SK-N-SH treated with all-trans-retinoic acid at 6 μM for 48 hours (cell line): Measurements from ENCODE around the gene MAD2L2.

ENCODE experiments used
- BACH2 ChIP-seq: fragments of 250-450 bp; sonication (Bioruptor Pico); IDR thresholded peaks from 2 replicates; pipeline ENCODE4 v1.9.0; 2021; ENCODE audit warnings: mild to moderate bottlenecking, borderline replicate concordance
- CSDC2 ChIP-seq: fragments of 250-450 bp; sonication (Bioruptor Pico); IDR thresholded peaks from 2 replicates; pipeline ENCODE4 v1.5.0; 2020; ENCODE audit warnings: mild to moderate bottlenecking, moderate library complexity
- OSR1 ChIP-seq: fragments of 250-450 bp; sonication (Bioruptor Pico); IDR thresholded peaks from 2 replicates; pipeline ENCODE4 v1.8.0; 2022; ENCODE audit warnings: moderate library complexity, mild to moderate bottlenecking, inconsistent platforms
- RARB ChIP-seq: fragments of 250-450 bp; sonication (Bioruptor Pico); IDR thresholded peaks from 2 replicates; pipeline ENCODE4 v1.8.0; 2021; ENCODE audit warnings: mild to moderate bottlenecking, moderate library complexity
- SNAI2 ChIP-seq: fragments of 250-450 bp; sonication (Bioruptor Pico); IDR thresholded peaks from 2 replicates; pipeline ENCODE4 v1.5.0; 2020; ENCODE audit warnings: mild to moderate bottlenecking, moderate library complexity
- TOX ChIP-seq: fragments of 250-450 bp; sonication (Bioruptor Pico); IDR thresholded peaks from 2 replicates; pipeline ENCODE4 v1.8.0; 2021; ENCODE audit warnings: mild to moderate bottlenecking, moderate library complexity, borderline replicate concordance
- ZC3H10 ChIP-seq: fragments of 250-450 bp; sonication (Bioruptor Pico); IDR thresholded peaks from 2 replicates; pipeline ENCODE4 v1.5.1; 2021; ENCODE audit warnings: mild to moderate bottlenecking, moderate library complexity
- ZFP3 ChIP-seq: fragments of 250-450 bp; sonication (Bioruptor Pico); IDR thresholded peaks from 2 replicates; pipeline ENCODE4 v1.5.0; 2020; ENCODE audit warnings: mild to moderate bottlenecking, moderate library complexity
- ZFP30 ChIP-seq: fragments of 450-650 bp; formaldehyde crosslinking; IDR thresholded peaks from 2 replicates; pipeline ENCODE4 v1.5.0; 2022; ENCODE audit warnings: mild to moderate bottlenecking, moderate library complexity
- ZNF565 ChIP-seq: fragments of 450-650 bp; formaldehyde crosslinking; conservative IDR thresholded peaks from 2 replicates; pipeline ENCODE4 v1.5.0; 2020; ENCODE audit warnings: low read depth, mild to moderate bottlenecking, moderate library complexity
- ZNF70 ChIP-seq: fragments of 450-650 bp; formaldehyde crosslinking; IDR thresholded peaks from 2 replicates; pipeline ENCODE4 v1.5.0; 2020; ENCODE audit warnings: mild to moderate bottlenecking, moderate library complexity
- TF ChIP-seq, protein P1 (sequence below): fragments of 250-450 bp; sonication (Bioruptor Pico); IDR thresholded peaks from 2 replicates; pipeline ENCODE4 v1.8.0; 2020; ENCODE audit warnings: mild to moderate bottlenecking, moderate library complexity, borderline replicate concordance
- TF ChIP-seq, protein P2 (sequence below): fragments of 250-450 bp; sonication (Bioruptor Pico); IDR thresholded peaks from 2 replicates; pipeline ENCODE4 v1.5.1; 2021; ENCODE audit warnings: mild to moderate bottlenecking, moderate library complexity
- TF ChIP-seq, protein P3 (sequence below): fragments of 250-450 bp; sonication (Bioruptor Pico); IDR thresholded peaks from 2 replicates; pipeline ENCODE4 v1.5.0; 2020; ENCODE audit warnings: mild to moderate bottlenecking, moderate library complexity

DNA sequence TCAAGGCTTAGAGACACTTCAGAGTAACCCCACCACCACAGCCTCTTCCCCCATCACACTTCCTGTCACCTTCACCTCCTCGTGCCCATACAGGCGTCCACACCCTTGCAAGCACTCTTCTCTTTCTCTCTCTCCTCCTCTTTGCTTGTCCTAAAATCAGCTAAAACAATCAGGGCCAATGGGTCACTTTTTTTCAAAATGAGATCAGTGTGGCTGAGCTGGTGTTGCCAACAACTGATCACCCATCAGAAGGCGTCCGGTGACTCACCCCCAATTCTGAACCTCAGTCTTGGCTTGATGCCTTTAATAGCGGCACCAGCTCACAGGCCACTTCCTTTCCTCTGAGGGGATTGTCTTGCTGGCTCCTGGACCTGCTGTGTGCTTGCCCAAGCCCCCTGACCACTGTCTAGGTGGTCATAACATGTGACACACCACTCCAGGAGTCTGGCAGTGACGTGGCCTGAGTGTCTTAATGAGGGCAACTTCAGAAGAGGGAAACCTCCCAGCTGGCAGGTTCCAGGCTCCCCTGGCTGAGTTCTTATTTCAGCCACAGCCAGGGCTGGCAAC lies 12.2 kb upstream of the MAD2L2 start:
- TF ChIP-seq, protein P1, sequence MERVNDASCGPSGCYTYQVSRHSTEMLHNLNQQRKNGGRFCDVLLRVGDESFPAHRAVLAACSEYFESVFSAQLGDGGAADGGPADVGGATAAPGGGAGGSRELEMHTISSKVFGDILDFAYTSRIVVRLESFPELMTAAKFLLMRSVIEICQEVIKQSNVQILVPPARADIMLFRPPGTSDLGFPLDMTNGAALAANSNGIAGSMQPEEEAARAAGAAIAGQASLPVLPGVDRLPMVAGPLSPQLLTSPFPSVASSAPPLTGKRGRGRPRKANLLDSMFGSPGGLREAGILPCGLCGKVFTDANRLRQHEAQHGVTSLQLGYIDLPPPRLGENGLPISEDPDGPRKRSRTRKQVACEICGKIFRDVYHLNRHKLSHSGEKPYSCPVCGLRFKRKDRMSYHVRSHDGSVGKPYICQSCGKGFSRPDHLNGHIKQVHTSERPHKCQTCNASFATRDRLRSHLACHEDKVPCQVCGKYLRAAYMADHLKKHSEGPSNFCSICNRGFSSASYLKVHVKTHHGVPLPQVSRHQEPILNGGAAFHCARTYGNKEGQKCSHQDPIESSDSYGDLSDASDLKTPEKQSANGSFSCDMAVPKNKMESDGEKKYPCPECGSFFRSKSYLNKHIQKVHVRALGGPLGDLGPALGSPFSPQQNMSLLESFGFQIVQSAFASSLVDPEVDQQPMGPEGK (CRISPR knock-in tag), result no peak
- TF ChIP-seq, protein P2, sequence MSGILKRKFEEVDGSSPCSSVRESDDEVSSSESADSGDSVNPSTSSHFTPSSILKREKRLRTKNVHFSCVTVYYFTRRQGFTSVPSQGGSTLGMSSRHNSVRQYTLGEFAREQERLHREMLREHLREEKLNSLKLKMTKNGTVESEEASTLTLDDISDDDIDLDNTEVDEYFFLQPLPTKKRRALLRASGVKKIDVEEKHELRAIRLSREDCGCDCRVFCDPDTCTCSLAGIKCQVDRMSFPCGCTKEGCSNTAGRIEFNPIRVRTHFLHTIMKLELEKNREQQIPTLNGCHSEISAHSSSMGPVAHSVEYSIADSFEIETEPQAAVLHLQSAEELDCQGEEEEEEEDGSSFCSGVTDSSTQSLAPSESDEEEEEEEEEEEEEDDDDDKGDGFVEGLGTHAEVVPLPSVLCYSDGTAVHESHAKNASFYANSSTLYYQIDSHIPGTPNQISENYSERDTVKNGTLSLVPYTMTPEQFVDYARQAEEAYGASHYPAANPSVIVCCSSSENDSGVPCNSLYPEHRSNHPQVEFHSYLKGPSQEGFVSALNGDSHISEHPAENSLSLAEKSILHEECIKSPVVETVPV (CRISPR knock-in tag), result no peak
- TF ChIP-seq, protein P3, sequence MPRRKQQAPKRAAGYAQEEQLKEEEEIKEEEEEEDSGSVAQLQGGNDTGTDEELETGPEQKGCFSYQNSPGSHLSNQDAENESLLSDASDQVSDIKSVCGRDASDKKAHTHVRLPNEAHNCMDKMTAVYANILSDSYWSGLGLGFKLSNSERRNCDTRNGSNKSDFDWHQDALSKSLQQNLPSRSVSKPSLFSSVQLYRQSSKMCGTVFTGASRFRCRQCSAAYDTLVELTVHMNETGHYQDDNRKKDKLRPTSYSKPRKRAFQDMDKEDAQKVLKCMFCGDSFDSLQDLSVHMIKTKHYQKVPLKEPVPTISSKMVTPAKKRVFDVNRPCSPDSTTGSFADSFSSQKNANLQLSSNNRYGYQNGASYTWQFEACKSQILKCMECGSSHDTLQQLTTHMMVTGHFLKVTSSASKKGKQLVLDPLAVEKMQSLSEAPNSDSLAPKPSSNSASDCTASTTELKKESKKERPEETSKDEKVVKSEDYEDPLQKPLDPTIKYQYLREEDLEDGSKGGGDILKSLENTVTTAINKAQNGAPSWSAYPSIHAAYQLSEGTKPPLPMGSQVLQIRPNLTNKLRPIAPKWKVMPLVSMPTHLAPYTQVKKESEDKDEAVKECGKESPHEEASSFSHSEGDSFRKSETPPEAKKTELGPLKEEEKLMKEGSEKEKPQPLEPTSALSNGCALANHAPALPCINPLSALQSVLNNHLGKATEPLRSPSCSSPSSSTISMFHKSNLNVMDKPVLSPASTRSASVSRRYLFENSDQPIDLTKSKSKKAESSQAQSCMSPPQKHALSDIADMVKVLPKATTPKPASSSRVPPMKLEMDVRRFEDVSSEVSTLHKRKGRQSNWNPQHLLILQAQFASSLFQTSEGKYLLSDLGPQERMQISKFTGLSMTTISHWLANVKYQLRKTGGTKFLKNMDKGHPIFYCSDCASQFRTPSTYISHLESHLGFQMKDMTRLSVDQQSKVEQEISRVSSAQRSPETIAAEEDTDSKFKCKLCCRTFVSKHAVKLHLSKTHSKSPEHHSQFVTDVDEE (CRISPR knock-in tag), result no peak
- TF ChIP-seq ZNF70 (CRISPR knock-in tag), result no peak
- no peak for TF ChIP-seq CSDC2
- TF ChIP-seq RARB (CRISPR knock-in tag), result no peak
- TF ChIP-seq ZC3H10 (CRISPR knock-in tag), result no peak
- no peak for TF ChIP-seq BACH2 (CRISPR knock-in tag)
- TF ChIP-seq ZFP3, result no peak
- no peak for TF ChIP-seq TOX (CRISPR knock-in tag)
- TF ChIP-seq ZNF565 (CRISPR knock-in tag), result no peak
- no peak for TF ChIP-seq OSR1 (CRISPR knock-in tag)
- no peak for TF ChIP-seq ZFP30
- TF ChIP-seq SNAI2 (CRISPR knock-in tag), result no peak
